SK-N-MC (cell line): ENCODE results near the gene JPH2.

ENCODE experiments used
- EZH2 ChIP-seq: fragments of 200-600 bp; sonication (generic); IDR thresholded peaks from one replicate; pipeline ENCODE4 v1.6.1; 2017; ENCODE audit warnings: antibody characterized with exemption
- POLR2AphosphoS5 ChIP-seq: IDR thresholded peaks from 2 replicates; pipeline ENCODE4 v1.6.1; 2012; ENCODE audit warnings: mild to moderate bottlenecking, low read depth, low read length, borderline replicate concordance

GRCh38 chr20:44123251-44123650 lies 63.7 kb downstream of the JPH2 start:
- TF ChIP-seq EZH2 = no peak
- no peak for TF ChIP-seq POLR2AphosphoS5
